Measurements from ENCODE around the gene NYAP2.

Gene NYAP2

DNA sequence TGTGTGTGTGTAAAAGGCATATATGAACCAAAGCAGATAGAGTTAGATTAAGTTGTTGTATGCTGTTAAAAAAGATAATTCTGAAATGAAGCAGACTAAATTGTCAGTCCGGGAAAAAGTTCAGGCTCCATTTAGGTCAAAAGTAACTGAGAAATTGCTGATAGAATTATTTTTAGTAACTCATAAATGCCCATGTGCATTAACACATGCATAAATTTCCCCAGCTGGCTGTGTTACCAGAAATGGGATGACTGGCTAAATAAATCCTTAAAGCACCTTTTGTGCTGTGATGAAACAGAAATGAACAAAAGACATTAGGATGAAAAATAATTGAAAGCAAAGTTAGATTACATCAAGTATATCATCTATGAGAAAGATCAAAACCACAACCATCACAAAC is 111.3 kb downstream of the NYAP2 start:
- Histone ChIP-seq H3K4me3 (replicated peaks; ENCODE audit: insufficient read depth, low read length) (no peak overlapping the region), H3K27ac (replicated peaks) (no peak overlapping the region), H3K27me3 (ENCODE audit: insufficient read depth, poor library complexity, severe bottlenecking) (no peaks in the 10 kb centered on the region)
- TF ChIP-seq GABPA (IDR thresholded peaks at IDR 0.05; ENCODE audit: low read depth) (no peak), SPI1 (IDR thresholded peaks at IDR 0.05; ENCODE audit: borderline replicate concordance, low read depth) (no peak)
- TF ChIP-seq, protein P1, sequence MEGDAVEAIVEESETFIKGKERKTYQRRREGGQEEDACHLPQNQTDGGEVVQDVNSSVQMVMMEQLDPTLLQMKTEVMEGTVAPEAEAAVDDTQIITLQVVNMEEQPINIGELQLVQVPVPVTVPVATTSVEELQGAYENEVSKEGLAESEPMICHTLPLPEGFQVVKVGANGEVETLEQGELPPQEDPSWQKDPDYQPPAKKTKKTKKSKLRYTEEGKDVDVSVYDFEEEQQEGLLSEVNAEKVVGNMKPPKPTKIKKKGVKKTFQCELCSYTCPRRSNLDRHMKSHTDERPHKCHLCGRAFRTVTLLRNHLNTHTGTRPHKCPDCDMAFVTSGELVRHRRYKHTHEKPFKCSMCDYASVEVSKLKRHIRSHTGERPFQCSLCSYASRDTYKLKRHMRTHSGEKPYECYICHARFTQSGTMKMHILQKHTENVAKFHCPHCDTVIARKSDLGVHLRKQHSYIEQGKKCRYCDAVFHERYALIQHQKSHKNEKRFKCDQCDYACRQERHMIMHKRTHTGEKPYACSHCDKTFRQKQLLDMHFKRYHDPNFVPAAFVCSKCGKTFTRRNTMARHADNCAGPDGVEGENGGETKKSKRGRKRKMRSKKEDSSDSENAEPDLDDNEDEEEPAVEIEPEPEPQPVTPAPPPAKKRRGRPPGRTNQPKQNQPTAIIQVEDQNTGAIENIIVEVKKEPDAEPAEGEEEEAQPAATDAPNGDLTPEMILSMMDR (IDR thresholded peaks at IDR 0.05; ENCODE audit: insufficient read depth, low read length) = no peak
- TF ChIP-seq, protein P2, sequence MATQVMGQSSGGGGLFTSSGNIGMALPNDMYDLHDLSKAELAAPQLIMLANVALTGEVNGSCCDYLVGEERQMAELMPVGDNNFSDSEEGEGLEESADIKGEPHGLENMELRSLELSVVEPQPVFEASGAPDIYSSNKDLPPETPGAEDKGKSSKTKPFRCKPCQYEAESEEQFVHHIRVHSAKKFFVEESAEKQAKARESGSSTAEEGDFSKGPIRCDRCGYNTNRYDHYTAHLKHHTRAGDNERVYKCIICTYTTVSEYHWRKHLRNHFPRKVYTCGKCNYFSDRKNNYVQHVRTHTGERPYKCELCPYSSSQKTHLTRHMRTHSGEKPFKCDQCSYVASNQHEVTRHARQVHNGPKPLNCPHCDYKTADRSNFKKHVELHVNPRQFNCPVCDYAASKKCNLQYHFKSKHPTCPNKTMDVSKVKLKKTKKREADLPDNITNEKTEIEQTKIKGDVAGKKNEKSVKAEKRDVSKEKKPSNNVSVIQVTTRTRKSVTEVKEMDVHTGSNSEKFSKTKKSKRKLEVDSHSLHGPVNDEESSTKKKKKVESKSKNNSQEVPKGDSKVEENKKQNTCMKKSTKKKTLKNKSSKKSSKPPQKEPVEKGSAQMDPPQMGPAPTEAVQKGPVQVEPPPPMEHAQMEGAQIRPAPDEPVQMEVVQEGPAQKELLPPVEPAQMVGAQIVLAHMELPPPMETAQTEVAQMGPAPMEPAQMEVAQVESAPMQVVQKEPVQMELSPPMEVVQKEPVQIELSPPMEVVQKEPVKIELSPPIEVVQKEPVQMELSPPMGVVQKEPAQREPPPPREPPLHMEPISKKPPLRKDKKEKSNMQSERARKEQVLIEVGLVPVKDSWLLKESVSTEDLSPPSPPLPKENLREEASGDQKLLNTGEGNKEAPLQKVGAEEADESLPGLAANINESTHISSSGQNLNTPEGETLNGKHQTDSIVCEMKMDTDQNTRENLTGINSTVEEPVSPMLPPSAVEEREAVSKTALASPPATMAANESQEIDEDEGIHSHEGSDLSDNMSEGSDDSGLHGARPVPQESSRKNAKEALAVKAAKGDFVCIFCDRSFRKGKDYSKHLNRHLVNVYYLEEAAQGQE (IDR thresholded peaks at IDR 0.05; ENCODE audit: insufficient replicate concordance, low read depth) = no peak
- DNase-seq (ENCODE audit: low read depth in 1 of 2, low spot score in 1 of 2) = no peak

DNA sequence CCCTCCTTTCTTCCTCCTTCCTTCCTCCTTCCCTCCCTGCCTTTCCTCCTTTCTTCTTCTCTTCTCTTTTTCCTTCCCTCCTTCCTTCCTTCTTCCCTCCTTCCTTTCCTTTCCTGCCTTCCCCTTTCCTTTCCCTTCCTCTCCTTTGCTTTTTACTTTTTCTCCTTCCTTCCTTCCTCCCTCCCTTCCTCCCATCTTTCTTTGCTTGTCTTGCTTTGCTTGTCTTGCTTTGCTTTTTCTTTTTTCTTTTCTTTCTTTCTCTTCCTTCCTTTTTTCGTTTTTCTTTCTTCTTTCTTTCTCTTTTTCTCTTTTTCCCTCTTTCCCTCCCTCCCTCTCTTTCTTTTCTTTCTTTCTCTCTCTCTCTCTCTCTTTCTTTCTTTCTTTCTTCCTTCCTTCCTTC is 113.0 kb downstream of the NYAP2 start:
- Histone ChIP-seq H3K27me3 (ENCODE audit: insufficient read depth, poor library complexity, severe bottlenecking) (no peaks in the 10 kb centered on the region), H3K27ac (replicated peaks) (no peak overlapping the region), H3K4me3 (replicated peaks; ENCODE audit: insufficient read depth, low read length) (no peak overlapping the region)
- TF ChIP-seq, protein P1 (IDR thresholded peaks at IDR 0.05; ENCODE audit: insufficient read depth, low read length) = no peak
- TF ChIP-seq POLR2AphosphoS5 (IDR thresholded peaks at IDR 0.05; ENCODE audit: low read depth) (no peak), GABPA (IDR thresholded peaks at IDR 0.05; ENCODE audit: low read depth) (no peak), SPI1 (IDR thresholded peaks at IDR 0.05; ENCODE audit: borderline replicate concordance, low read depth) (no peak)
- TF ChIP-seq, protein P2 (IDR thresholded peaks at IDR 0.05; ENCODE audit: insufficient replicate concordance, low read depth) = no peak
- DNase-seq (ENCODE audit: low read depth in 1 of 2, low spot score in 1 of 2) = no peak

DNA sequence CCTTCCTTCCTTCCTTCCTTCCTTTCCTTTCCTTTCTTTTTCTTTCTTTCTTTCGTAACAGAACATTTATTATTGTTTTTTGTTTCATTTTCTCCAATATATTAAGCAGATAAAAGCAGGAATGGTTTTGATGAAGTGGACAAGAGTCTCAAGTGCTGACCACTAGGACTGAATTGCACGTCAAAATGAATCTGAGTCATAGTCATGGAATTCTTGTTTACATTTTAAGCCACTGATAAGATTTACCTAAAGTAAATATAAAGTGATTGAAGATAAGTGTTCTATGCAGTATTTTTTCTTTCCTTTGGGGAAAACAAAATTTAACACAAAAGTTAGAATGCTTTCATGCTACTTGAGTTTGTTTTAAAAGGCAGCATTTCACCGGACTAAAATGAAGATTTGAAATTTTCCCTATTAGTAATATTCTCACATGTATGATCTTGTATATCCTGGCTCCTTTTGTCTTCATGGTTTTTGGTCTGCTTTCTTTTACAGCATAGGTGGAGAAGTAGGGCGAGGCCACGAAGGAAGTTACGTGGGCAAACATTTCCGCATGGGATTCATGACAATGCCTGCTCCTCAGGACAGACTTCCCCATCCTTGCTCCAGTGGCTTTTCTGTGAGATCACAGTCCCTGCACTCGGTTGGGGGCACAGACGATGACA is 113.5 kb downstream of the NYAP2 start:
- Histone ChIP-seq H3K27me3 (ENCODE audit: insufficient read depth, poor library complexity, severe bottlenecking) (no peaks in the 10 kb centered on the region), H3K27ac (replicated peaks) (no peak overlapping the region), H3K4me3 (replicated peaks; ENCODE audit: insufficient read depth, low read length) (no peak overlapping the region)
- DNase-seq (ENCODE audit: low read depth in 1 of 2, low spot score in 1 of 2) = no peak
- TF ChIP-seq GABPA (IDR thresholded peaks at IDR 0.05; ENCODE audit: low read depth) = no peak
- TF ChIP-seq, protein P2 (IDR thresholded peaks at IDR 0.05; ENCODE audit: insufficient replicate concordance, low read depth) = no peak
- no peak for TF ChIP-seq POLR2AphosphoS5 (IDR thresholded peaks at IDR 0.05; ENCODE audit: low read depth)
- no peak for TF ChIP-seq SPI1 (IDR thresholded peaks at IDR 0.05; ENCODE audit: borderline replicate concordance, low read depth)
- TF ChIP-seq, protein P1 (IDR thresholded peaks at IDR 0.05; ENCODE audit: insufficient read depth, low read length) = no peak

All from HL-60 (cell line).